Stimulated activated CD4-positive, alpha-beta T cell treated with anti-CD3 and anti-CD28 coated beads, Interleukin-15, amount 100 ng/mL, for 48 hours (primary cell): ENCODE data around the gene MIER2.
"Not testable (repeated sequence)": the region's sequence is repeated elsewhere in the genome, so short reads cannot be mapped to it uniquely, and the experiment has no call there.

Experiments
- DNase-seq, 2 donors: peaks; one replicate each; pipeline ENCODE4 v3.0.0-alpha.2; 2020; ENCODE audit warnings: low read depth in 2 of 2

MIER2 gene

GRCh38 chr19:283395-283794 is 61.2 kb downstream of the MIER2 start:
- no peak for DNase-seq

GRCh38 chr19:282501-282900 is 62.1 kb downstream of the MIER2 start:
- no peak for DNase-seq

GRCh38 chr19:281992-282391 is 62.6 kb downstream of the MIER2 start:
- DNase-seq = no peak

GRCh38 chr19:281156-281853 is 63.3 kb downstream of the MIER2 start:
- no peak for DNase-seq

- DNase-seq = no peak
Observed at GRCh38 chr19:280541-281009, 64.0 kb downstream of the MIER2 start.

- DNase-seq = no peak
Observed at GRCh38 chr19:279656-280055, 64.9 kb downstream of the MIER2 start.

GRCh38 chr19:279231-279630 is 65.4 kb downstream of the MIER2 start:
- DNase-seq = no peak

- DNase-seq = no peak
Observed at GRCh38 chr19:277581-278165, 66.9 kb downstream of the MIER2 start.

- DNase-seq = no peak
Observed at GRCh38 chr19:277131-277530, 67.5 kb downstream of the MIER2 start.

- no peak for DNase-seq
Observed at GRCh38 chr19:275958-276646, 68.5 kb downstream of the MIER2 start.

GRCh38 chr19:275000-275399 is 69.6 kb downstream of the MIER2 start:
- no peak for DNase-seq

GRCh38 chr19:273393-273792 is 71.2 kb downstream of the MIER2 start:
- DNase-seq = no peak

GRCh38 chr19:271856-272255 is 72.7 kb downstream of the MIER2 start:
- no peak for DNase-seq

GRCh38 chr19:270766-271318 is 73.8 kb downstream of the MIER2 start:
- DNase-seq = not testable (repeated sequence)

- DNase-seq = no peak
Observed at GRCh38 chr19:269241-269640, 75.4 kb downstream of the MIER2 start.

- no peak for DNase-seq
Observed at GRCh38 chr19:262125-262524, 82.5 kb downstream of the MIER2 start.

GRCh38 chr19:256804-257203 is 87.8 kb downstream of the MIER2 start:
- DNase-seq = not testable (repeated sequence)
